ENCODE results near the gene SCUBE1. TPM values are rescaled to one million over a fixed set of nuclear protein-coding genes. Genes with fewer than 3 reads are reported as not detected.

The SCUBE1 gene
- total RNA-seq, 2 experiments from 2014 or later = not detected

- Mint-ChIP-seq H3K36me3 (ENCODE audit: low read depth) (peaks cover 2% of the 10 kb centered on the region), H3K27ac (peak within 1 kb of the TSS; percentile 90), H3K27me3 (no peaks in the 10 kb centered on the region), H3K9me3 (ENCODE audit: low read depth) (no peaks in the 10 kb centered on the region), H3K4me3 (peak within 1 kb of the TSS; percentile 88), H3K4me1 (peaks cover 35% of the 10 kb centered on the region)
- POLR2A ChIA-PET = interaction anchor here (0.9 to 1.0 kb wide), 2 partner anchors 37 to 536 kb away, joined by 3 read pairs; no protein-coding TSS in a partner anchor
- DNase-seq (peak; percentile 81), ATAC-seq (peak; percentile 58)
- intact Hi-C loops (cut with DNase I, micrococcal nuclease) = loop anchor here in 1 of 2 experiments (1.0 kb wide), 4 partner anchors 8 to 502 kb away; partner anchors contain the start of genes CYB5R3, MCAT, TTLL1 and TTLL12
- CTCF ChIA-PET = no interaction called here
Observed at GRCh38 chr22:43151251-43152002, 191.7 kb downstream of the SCUBE1 start, which contains the start of gene TSPO. Gene TSPO (plus strand): TSS chr22:43151559. CDS start chr22:43159239, 7,680 bp downstream.

- Mint-ChIP-seq H3K9me3 (ENCODE audit: low read depth) (no peaks in the 10 kb centered on the region), H3K4me3 (peak overlapping the region; percentile 88), H3K4me1 (peaks cover 35% of the 10 kb centered on the region), H3K27me3 (no peaks in the 10 kb centered on the region), H3K36me3 (ENCODE audit: low read depth) (peaks cover 2% of the 10 kb centered on the region), H3K27ac (peak overlapping the region; percentile 90)
- DNase-seq (no peak), ATAC-seq (no peak)
- CTCF ChIA-PET = no interaction called here
- intact Hi-C loops (cut with DNase I, micrococcal nuclease) = loop anchor here in 1 of 2 experiments (1.0 kb wide), 4 partner anchors 7 to 501 kb away; partner anchors contain the start of genes CYB5R3, MCAT, TTLL1 and TTLL12
- POLR2A ChIA-PET = interaction anchor here (0.7 to 0.9 kb wide), 2 partner anchors 16 to 37 kb away, joined by 3 to 5 read pairs; no protein-coding TSS in a partner anchor
Observed at GRCh38 chr22:43150731-43151206, 192.4 kb downstream of the SCUBE1 start.

GRCh38 chr22:43148581-43148980 lies 194.6 kb downstream of the SCUBE1 start:
- ATAC-seq = peak; percentile 21
- H3K4me1 Mint-ChIP-seq = peaks cover 29% of the 10 kb centered on the region
- no peak overlapping the region for H3K4me3 Mint-ChIP-seq
- peaks cover 2% of the 10 kb centered on the region for H3K36me3 Mint-ChIP-seq (ENCODE audit: low read depth)
- no peaks in the 10 kb centered on the region for H3K27me3 Mint-ChIP-seq
- peak; percentile 44 for DNase-seq
- ChIA-PET POLR2A (no interaction called here), CTCF (interaction anchor here (0.8 kb wide), 1 partner anchor 38 kb away, joined by 3 read pairs; no protein-coding TSS in a partner anchor)
- H3K27ac Mint-ChIP-seq = peak overlapping the region; percentile 59
- intact Hi-C loops (cut with DNase I, micrococcal nuclease) = no loop called here
- no peaks in the 10 kb centered on the region for H3K9me3 Mint-ChIP-seq (ENCODE audit: low read depth)

GRCh38 chr22:43147821-43148220 lies 195.4 kb downstream of the SCUBE1 start:
- H3K27ac Mint-ChIP-seq = peak overlapping the region; percentile 96
- intact Hi-C loops (cut with DNase I, micrococcal nuclease) = no loop called here
- H3K36me3 Mint-ChIP-seq (ENCODE audit: low read depth) = peaks cover 2% of the 10 kb centered on the region
- no peak for ATAC-seq
- peaks cover 29% of the 10 kb centered on the region for H3K4me1 Mint-ChIP-seq
- H3K4me3 Mint-ChIP-seq = peak overlapping the region; percentile 75
- CTCF ChIA-PET = no interaction called here
- no peaks in the 10 kb centered on the region for H3K27me3 Mint-ChIP-seq
- no peaks in the 10 kb centered on the region for H3K9me3 Mint-ChIP-seq (ENCODE audit: low read depth)
- POLR2A ChIA-PET = no interaction called here
- no peak for DNase-seq

Other genes starting within 250 kb of the SCUBE1 start
- 1 to 10 TPM; 1.4 to 1.9 TPM for gene BIK, start 232.6 kb downstream of the SCUBE1 start, total RNA-seq
- 10 to 100 TPM; 13.8 to 16.9 TPM for gene MCAT, start 200.0 kb downstream of the SCUBE1 start, total RNA-seq
- 100 to 1,000 TPM in 1 of 2 experiments, 10 to 100 TPM in 1; 61.7 to 114 TPM for gene TSPO, start 191.8 kb downstream of the SCUBE1 start, total RNA-seq
- gene TTLL12, start 156.2 kb downstream of the SCUBE1 start, total RNA-seq = 10 to 100 TPM; 75.8 to 85.2 TPM
- not detected for gene MPPED1, start 68.6 kb upstream of the SCUBE1 start, total RNA-seq

Data from activated CD4-positive, alpha-beta T cell treated with anti-CD3 and anti-CD28 coated beads for 36 hours (primary cell).